WERI-Rb-1 (cell line): ENCODE results near the gene RAB6B.

Source experiments
- DNase-seq: peaks from one replicate; pipeline ENCODE4 v3.0.0-alpha.2; 2020
- H3K27ac ChIP-seq: fragments of 250-450 bp; sonication (Bioruptor Pico); 2 replicates; pipeline ENCODE4 v1.5.1; 2020; ENCODE audit warnings: mild to moderate bottlenecking, moderate library complexity
- H3K27me3 ChIP-seq: fragments of 250-450 bp; sonication (Bioruptor Pico); 2 replicates; pipeline ENCODE4 v1.5.1; 2021; ENCODE audit warnings: mild to moderate bottlenecking, low read depth, moderate library complexity; ENCODE audit not compliant: insufficient read depth, severe bottlenecking
- H3K36me3 ChIP-seq: fragments of 250-450 bp; sonication (Bioruptor Pico); 2 replicates; pipeline ENCODE4 v1.5.1; 2020; ENCODE audit warnings: mild to moderate bottlenecking, moderate library complexity
- H3K4me3 ChIP-seq: 2 replicates; pipeline ENCODE4 v1.5.1; 2011; ENCODE audit warnings: low read depth, mild to moderate bottlenecking, control low read depth, low read length
- H3K9me3 ChIP-seq: fragments of 250-450 bp; sonication (Bioruptor Pico); 2 replicates; pipeline ENCODE4 v1.5.1; 2021; ENCODE audit warnings: mild to moderate bottlenecking, moderate library complexity; ENCODE audit not compliant: severe bottlenecking
- TF ChIP-seq, protein P1 (sequence below): IDR thresholded peaks from 2 replicates; pipeline ENCODE4 v1.5.1; 2011; ENCODE audit warnings: low read depth, mild to moderate bottlenecking, control low read depth, inconsistent platforms, low read length

Gene RAB6B

DNA sequence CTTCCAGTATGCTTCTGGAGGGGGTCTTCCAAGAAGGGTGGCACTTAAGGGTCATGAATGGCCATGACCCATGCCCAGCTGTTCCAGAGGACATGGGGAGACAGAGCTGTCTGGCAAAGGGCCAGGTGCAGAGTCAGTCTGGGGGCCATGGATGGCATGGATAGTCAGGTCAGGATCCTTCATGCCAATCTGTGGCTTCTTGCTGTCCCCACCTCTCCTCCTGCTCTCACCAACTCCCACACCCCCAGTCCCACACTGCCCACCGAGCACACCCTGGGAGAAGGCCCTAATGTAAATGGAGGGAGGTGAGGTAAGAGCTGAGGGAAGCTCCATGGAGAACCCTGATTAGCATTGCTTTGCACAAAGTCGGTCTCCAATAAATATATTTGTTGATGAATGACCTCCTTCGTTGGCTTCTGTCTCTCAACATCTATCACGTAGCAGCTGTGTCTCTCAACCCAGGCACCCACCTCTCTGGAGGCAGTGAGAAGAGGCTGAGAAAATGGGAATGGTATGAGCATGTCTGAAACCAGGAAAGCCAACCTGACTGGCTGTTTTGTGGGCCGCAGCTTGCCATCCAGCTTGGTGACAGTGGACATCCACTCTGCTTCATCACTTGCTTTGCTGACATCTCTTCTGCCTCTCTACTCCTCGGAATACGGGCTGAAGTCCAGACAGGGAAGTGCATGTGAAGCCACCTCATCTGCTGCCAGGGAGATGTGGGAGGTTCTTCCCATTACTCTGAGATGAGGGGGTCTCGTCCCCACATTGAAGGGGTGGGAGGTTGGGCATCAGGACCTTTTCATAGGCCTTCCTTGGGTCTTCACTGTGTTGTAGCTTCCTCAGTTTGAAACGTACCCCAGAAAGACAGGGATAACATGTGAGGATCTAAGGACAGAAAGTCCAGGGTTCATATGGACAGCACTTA, 37.7 kb upstream of the RAB6B start:
- no peak overlapping the region for H3K27ac ChIP-seq
- TF ChIP-seq, protein P1, sequence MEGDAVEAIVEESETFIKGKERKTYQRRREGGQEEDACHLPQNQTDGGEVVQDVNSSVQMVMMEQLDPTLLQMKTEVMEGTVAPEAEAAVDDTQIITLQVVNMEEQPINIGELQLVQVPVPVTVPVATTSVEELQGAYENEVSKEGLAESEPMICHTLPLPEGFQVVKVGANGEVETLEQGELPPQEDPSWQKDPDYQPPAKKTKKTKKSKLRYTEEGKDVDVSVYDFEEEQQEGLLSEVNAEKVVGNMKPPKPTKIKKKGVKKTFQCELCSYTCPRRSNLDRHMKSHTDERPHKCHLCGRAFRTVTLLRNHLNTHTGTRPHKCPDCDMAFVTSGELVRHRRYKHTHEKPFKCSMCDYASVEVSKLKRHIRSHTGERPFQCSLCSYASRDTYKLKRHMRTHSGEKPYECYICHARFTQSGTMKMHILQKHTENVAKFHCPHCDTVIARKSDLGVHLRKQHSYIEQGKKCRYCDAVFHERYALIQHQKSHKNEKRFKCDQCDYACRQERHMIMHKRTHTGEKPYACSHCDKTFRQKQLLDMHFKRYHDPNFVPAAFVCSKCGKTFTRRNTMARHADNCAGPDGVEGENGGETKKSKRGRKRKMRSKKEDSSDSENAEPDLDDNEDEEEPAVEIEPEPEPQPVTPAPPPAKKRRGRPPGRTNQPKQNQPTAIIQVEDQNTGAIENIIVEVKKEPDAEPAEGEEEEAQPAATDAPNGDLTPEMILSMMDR, result no peak
- H3K4me3 ChIP-seq, result no peak overlapping the region
- H3K27me3 ChIP-seq, result peaks cover 6% of the 10 kb centered on the region
- no peak for DNase-seq
- H3K36me3 ChIP-seq, result no peaks in the 10 kb centered on the region
- H3K9me3 ChIP-seq, result no peaks in the 10 kb centered on the region

DNA sequence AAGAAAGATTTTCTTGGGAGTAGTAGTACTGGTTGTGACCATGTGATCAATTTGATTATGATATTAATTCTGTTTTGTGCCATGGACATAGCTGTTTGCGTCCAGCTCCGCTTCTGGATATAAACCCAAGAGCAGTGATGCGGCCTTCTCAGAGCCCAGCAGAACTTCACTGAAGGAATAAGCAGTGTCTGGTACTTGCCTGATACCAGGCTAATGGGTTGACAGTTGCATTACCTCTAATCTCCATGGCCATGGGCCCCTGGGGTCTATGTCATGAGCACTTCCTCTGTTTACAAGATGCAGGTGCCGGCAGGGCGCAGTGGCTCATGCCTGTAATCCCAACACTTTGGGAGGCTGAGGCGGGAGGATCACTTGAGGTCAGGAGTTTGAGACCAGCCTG, 36.3 kb upstream of the RAB6B start:
- Histone ChIP-seq H3K27me3 (peaks cover 14% of the 10 kb centered on the region), H3K36me3 (no peaks in the 10 kb centered on the region)

DNA sequence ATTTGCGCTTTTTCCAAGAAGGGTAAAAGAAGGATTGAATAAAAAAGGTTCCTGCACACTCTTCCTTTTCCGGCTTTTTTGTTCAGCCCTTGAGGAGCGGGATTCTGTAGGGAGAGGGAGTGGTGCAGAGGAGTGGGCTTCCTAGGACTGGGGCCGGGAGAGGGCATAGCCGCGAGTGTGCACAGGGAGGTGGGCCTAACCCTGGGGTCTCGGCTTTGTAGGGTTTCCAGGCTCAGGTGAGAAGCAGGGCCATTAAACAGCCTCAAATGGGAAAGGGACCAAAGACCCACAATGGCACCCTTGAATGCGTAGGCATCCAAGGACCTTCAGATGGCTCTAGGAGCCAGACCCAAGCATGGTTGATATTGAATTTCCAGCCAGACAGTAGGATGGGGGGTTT, 35.4 kb upstream of the RAB6B start:
- TF ChIP-seq, protein P1, result no peak

More for the DNA sequence above, 36.3 kb upstream of the RAB6B start:
- Histone ChIP-seq H3K4me3 (no peak overlapping the region), H3K9me3 (no peaks in the 10 kb centered on the region), H3K27ac (no peak overlapping the region)
- DNase-seq, result no peak
- TF ChIP-seq, protein P1, result no peak

DNA sequence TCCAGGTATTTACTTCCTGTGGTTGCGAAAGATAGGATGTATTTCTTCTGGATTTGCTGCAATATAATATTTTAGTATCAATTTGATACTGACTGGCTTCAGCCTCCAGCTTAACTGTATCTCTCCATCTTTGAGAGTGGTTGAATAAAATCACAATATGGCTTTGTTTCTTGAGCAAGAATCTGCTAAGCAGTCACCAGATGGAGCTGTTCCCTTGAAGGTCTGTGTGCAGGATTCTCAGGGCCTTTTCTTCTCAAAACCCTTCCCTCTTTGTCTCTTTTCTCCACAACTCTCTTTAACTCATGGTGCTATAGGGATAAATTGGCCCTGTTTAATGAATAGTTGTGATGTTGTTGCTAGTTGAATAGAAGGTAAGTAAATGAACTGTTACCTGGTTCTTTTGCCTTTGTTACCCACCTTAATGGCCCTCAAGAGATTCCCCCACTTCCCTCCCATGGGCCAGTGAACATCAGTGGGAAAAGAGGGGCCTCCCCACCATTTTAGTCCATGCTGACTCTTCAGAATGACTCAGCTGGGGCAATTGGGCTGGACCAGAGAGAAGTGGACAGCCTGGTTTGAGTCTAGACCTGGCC, 34.8 kb upstream of the RAB6B start:
- peaks cover 17% of the 10 kb centered on the region for H3K27me3 ChIP-seq
- TF ChIP-seq, protein P1, result peak; percentile 67

More for the DNA sequence above, 35.4 kb upstream of the RAB6B start:
- no peaks in the 10 kb centered on the region for H3K9me3 ChIP-seq
- H3K27me3 ChIP-seq, result peaks cover 17% of the 10 kb centered on the region
- DNase-seq, result no peak
- H3K27ac ChIP-seq, result no peak overlapping the region
- H3K36me3 ChIP-seq, result no peaks in the 10 kb centered on the region
- no peak overlapping the region for H3K4me3 ChIP-seq

DNA sequence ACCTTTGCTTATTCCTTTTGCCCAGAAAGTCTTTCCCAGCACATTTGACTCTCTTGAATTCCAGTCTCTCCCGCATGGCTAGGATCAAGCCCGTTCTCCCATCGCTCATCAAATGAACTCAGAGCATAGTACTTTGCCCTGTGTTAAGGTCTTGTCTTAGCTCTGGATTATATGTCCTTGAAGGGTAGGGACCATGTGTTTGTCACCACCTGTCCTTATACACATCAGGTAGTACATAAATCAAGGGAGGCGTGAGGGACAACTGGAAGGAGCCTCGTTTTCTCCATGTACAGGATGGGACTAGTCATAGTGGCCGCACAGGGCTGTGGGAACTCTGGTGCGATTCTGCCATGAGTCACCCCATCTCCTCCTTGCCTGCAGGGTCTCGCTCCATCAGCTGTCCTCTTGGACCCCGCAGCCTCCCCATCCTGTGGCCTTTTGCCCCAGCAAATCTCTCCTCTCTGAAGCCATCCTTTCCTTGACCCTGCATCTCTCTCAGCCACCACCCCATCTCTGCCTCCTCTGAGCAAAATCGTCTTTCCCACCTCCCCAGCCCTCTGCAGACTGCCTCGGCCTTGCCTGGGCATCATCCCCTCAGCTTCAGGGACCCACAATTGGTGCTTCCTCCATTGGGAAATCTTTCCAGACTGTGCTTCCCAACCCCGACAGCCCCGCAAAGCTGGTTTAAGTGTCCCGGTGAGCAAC, 33.4 kb upstream of the RAB6B start:
- DNase-seq, result no peak
- TF ChIP-seq, protein P1, result no peak
- no peak overlapping the region for H3K4me3 ChIP-seq
- H3K27me3 ChIP-seq, result peaks cover 17% of the 10 kb centered on the region
- H3K36me3 ChIP-seq, result no peaks in the 10 kb centered on the region
- H3K27ac ChIP-seq, result no peak overlapping the region
- H3K9me3 ChIP-seq, result no peaks in the 10 kb centered on the region

More for the DNA sequence above, 34.8 kb upstream of the RAB6B start:
- Histone ChIP-seq H3K4me3 (no peak overlapping the region), H3K9me3 (no peaks in the 10 kb centered on the region), H3K36me3 (no peaks in the 10 kb centered on the region), H3K27ac (no peak overlapping the region)
- no peak for DNase-seq
